ENCODE measurements around the gene PRKD1. TPM values are rescaled to one million over a fixed set of nuclear protein-coding genes. Genes with fewer than 3 reads are reported as not detected.

PRKD1 gene
- total and polyA plus RNA-seq, 2 donors (not counting 1 experiment from before 2014, with no cell fraction given): 0.03 to 4.3 TPM

GRCh38 chr14:29822430-29822709, 105.3 kb downstream of the PRKD1 start:
- intact Hi-C loops (cut with micrococcal nuclease): no loop called here
- H4K20me1 ChIP-seq (ENCODE audit: control insufficient read depth, insufficient read depth, low read length, poor library complexity, severe bottlenecking): no peaks in the 10 kb centered on the region
- CTCF ChIA-PET: no interaction called here

DNA sequence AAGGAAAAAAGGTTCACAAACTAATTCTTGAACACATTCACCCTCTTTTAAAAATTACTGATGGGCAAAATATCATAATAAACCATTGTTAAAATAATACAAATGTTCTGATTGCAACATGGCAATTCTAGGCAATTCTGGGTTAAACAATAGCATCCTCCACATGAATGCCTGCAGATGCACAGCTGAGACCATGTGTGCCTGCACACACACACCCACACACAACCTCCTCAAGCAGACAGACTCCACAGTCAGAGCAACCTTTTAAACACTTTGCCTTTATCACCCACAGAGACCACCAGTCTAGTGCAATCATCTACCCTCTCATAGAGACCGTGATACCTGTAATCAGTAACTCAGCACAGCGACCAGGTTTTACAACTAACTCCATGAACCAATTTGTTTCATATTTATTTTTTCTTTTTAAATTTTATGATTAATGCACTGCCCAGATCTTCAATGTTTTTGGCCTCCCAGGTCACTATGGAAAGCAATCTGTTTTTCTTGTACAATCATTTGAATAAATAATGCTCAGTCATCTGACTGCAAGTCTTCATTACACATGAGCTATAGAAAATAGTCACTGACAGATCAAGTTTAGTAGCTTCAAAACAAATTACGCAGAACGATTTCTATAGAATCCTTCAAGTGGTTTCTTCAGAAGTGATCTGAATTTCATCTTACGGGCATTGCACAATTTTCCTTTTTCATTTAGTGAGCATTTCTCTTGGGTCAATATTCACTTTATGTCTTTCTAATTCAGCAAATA, 105.8 kb downstream of the PRKD1 start:
- ChIA-PET POLR2A (no interaction called here), CTCF (no interaction called here)
- Mint-ChIP-seq H3K27ac (no peak overlapping the region), H3K27me3 (no peaks in the 10 kb centered on the region), H3K4me1 (no peaks in the 10 kb centered on the region), H3K9me3 (ENCODE audit: insufficient read depth) (no peaks in the 10 kb centered on the region), H3K4me3 (no peak overlapping the region)
- H3K27me3 ChIP-seq (replicated peaks in 1 of 4; ENCODE audit: control extremely low read depth in 1 of 4, control insufficient read depth in 3 of 4, insufficient read depth in 4 of 4, low read length in 3 of 4): no peaks in the 10 kb centered on the region
- TF ChIP-seq CTCF (IDR thresholded peaks at IDR 0.05) (no peak), EZH2 (IDR thresholded peaks at IDR 0.05; ENCODE audit: borderline replicate concordance, insufficient read depth, low read depth, low read length, poor library complexity, severe bottlenecking) (no peak)
- WGBS (ENCODE audit: insufficient coverage): 100% methylated on average over 1 of the region's 5 CpGs
- no peaks in the 10 kb centered on the region for H4K20me1 ChIP-seq (ENCODE audit: control insufficient read depth, insufficient read depth, low read length, poor library complexity, severe bottlenecking)
- H2AFZ ChIP-seq (ENCODE audit: insufficient read depth, low read depth, low read length, poor library complexity, severe bottlenecking): no peak overlapping the region
- H3K36me3 ChIP-seq (replicated peaks in 1 of 2; ENCODE audit: control extremely low read depth in 1 of 2, control insufficient read depth in 1 of 2, extremely low read depth in 1 of 2, insufficient read depth in 2 of 2, low read length in 1 of 2): no peaks in the 10 kb centered on the region
- no peaks in the 10 kb centered on the region for H3K9me3 ChIP-seq (ENCODE audit: control extremely low read depth in 1 of 3, control insufficient read depth in 2 of 3, insufficient read depth in 1 of 3, low read length in 2 of 3)
- no peak overlapping the region for H3K4me3 ChIP-seq (ENCODE audit: control extremely low read depth in 1 of 5, extremely low read depth in 1 of 5, insufficient read depth in 1 of 5, low read depth in 2 of 5, low read length in 4 of 5)
- no peak for ATAC-seq (ENCODE audit: low read depth)
- H3K79me2 ChIP-seq (ENCODE audit: control insufficient read depth, insufficient read depth, low read length): no peaks in the 10 kb centered on the region
- no peak overlapping the region for H3K4me2 ChIP-seq (replicated peaks; ENCODE audit: low read depth, low read length, poor library complexity, severe bottlenecking)
- H3K9ac ChIP-seq (ENCODE audit: low read length): no peak overlapping the region
- no peaks in the 10 kb centered on the region for H3K4me1 ChIP-seq (ENCODE audit: control insufficient read depth in 2 of 2, insufficient read depth in 2 of 2, low read length in 2 of 2)
- intact Hi-C loops (cut with micrococcal nuclease): no loop called here
- no peak overlapping the region for H3K27ac ChIP-seq (ENCODE audit: low read length in 2 of 2)
- no peak for DNase-seq

More at GRCh38 chr14:29822430-29822709, 105.3 kb downstream of the PRKD1 start:
- POLR2A ChIA-PET: no interaction called here
- H3K4me3 ChIP-seq (ENCODE audit: control extremely low read depth in 1 of 5, extremely low read depth in 1 of 5, insufficient read depth in 1 of 5, low read depth in 2 of 5, low read length in 4 of 5): no peak overlapping the region
- no peaks in the 10 kb centered on the region for H3K36me3 ChIP-seq (replicated peaks in 1 of 2; ENCODE audit: control extremely low read depth in 1 of 2, control insufficient read depth in 1 of 2, extremely low read depth in 1 of 2, insufficient read depth in 2 of 2, low read length in 1 of 2)
- no peaks in the 10 kb centered on the region for H3K27me3 Mint-ChIP-seq
- H3K27me3 ChIP-seq (replicated peaks in 1 of 4; ENCODE audit: control extremely low read depth in 1 of 4, control insufficient read depth in 3 of 4, insufficient read depth in 4 of 4, low read length in 3 of 4): no peaks in the 10 kb centered on the region
- H3K79me2 ChIP-seq (ENCODE audit: control insufficient read depth, insufficient read depth, low read length): no peaks in the 10 kb centered on the region
- ATAC-seq (ENCODE audit: low read depth): no peak
- no peaks in the 10 kb centered on the region for H3K9me3 Mint-ChIP-seq (ENCODE audit: insufficient read depth)
- no peak overlapping the region for H3K4me3 Mint-ChIP-seq
- no peak overlapping the region for H3K27ac Mint-ChIP-seq
- TF ChIP-seq CTCF (IDR thresholded peaks at IDR 0.05) (no peak), EZH2 (IDR thresholded peaks at IDR 0.05; ENCODE audit: borderline replicate concordance, insufficient read depth, low read depth, low read length, poor library complexity, severe bottlenecking) (no peak)
- H2AFZ ChIP-seq (ENCODE audit: insufficient read depth, low read depth, low read length, poor library complexity, severe bottlenecking): no peak overlapping the region
- no peak overlapping the region for H3K9ac ChIP-seq (ENCODE audit: low read length)
- no peak overlapping the region for H3K27ac ChIP-seq (ENCODE audit: low read length in 2 of 2)
- no peak for DNase-seq
- no peaks in the 10 kb centered on the region for H3K9me3 ChIP-seq (ENCODE audit: control extremely low read depth in 1 of 3, control insufficient read depth in 2 of 3, insufficient read depth in 1 of 3, low read length in 2 of 3)
- H3K4me1 ChIP-seq (ENCODE audit: control insufficient read depth in 2 of 2, insufficient read depth in 2 of 2, low read length in 2 of 2): no peaks in the 10 kb centered on the region
- no peaks in the 10 kb centered on the region for H3K4me1 Mint-ChIP-seq
- H3K4me2 ChIP-seq (replicated peaks; ENCODE audit: low read depth, low read length, poor library complexity, severe bottlenecking): no peak overlapping the region
